Pancreas (tissue), 10 donors: ENCODE results near the gene FOSL1. TPM values are rescaled to one million over a fixed set of nuclear protein-coding genes. Genes with fewer than 3 reads are reported as not detected.
A peak's percentile ranks its signal among the peaks of the same experiment; 100 is the strongest.

ENCODE experiments used
- ATAC-seq, 4 donors: fragments of 200-7000 bp; cut with Tn5 transposase; one replicate each; pipeline versions ENCODE4 v1.8.0 to v1.9.1; 2020; ENCODE audit warnings: mild to moderate bottlenecking in 4 of 4, moderate library complexity in 4 of 4
- DNase-seq, 6 donors: peaks; one replicate each; pipeline ENCODE4 v3.0.0-alpha.2; 2020
- FAIRE-seq: peaks from 2 replicates; lab custom pipeline; 2012; peaks lifted over from hg19 to GRCh38; lab: Jason Lieb, UNC
- H3K27ac ChIP-seq, 4 donors: fragments of 200-600 bp; sonication (generic); 1 replicate in 3 of 4; 2 replicates in 1 of 4; pipeline versions ENCODE4 v1.5.0 to v1.8.0; 2020
- H3K27me3 ChIP-seq, 4 donors: fragments of 200-600 bp; one replicate each; pipeline ENCODE4 v1.8.0; 2021
- H3K36me3 ChIP-seq, 3 donors: fragments of 200-600 bp; sonication (generic) in 1 of 3; one replicate each; pipeline versions ENCODE4 v1.5.0 to v1.8.0; 2020 to 2021
- H3K4me1 ChIP-seq, 3 donors: fragments of 200-600 bp; one replicate each; pipeline ENCODE4 v1.8.0; 2021
- H3K4me3 ChIP-seq, 4 donors: fragments of 200-600 bp; sonication (generic) in 2 of 4; one replicate each; pipeline versions ENCODE4 v1.5.0 to v1.8.0; 2020 to 2021
- H3K9me3 ChIP-seq, 4 donors: fragments of 200-600 bp; one replicate each; pipeline ENCODE4 v1.8.0; 2021
- CTCF ChIP-seq, 4 donors: fragments of 200-600 bp; sonication (generic) in 3 of 4; IDR thresholded peaks; one replicate each; pipeline versions ENCODE4 v1.5.0 to v1.8.0; 2021; ENCODE audit warnings: antibody characterized with exemption in 4 of 4
- WGBS, 2 donors: extraction: QIAGEN DNeasy Blood & Tissue Kit; methylation state at CpG; one replicate each; pipeline ENCODE4 v1.1.7; 2013; 5-methylcytosine and 5-hydroxymethylcytosine counted together
- intact Hi-C, 3 donors: fragments of 100-400 bp; cut with DNase I; formaldehyde crosslinking; loops; one replicate each; pipeline versions ENCODE4 v1.11.1 to v1.14.2; 2022
- polyA plus RNA-seq, 2 donors: library from polyadenylated mRNA; stranded (reverse); fragments of 200-250 nt; gene quantifications; one replicate each; pipeline ENCODE4 v1.2.3, GENCODE V29; 2013
- total RNA-seq, 6 donors: library from RNA; stranded (reverse); fragmentation: NEBNext Ultra II Directional in 4 of 6; extraction: Animal tissue kit (Norgen Biotek cat#: 25700) in 4 of 6; gene quantifications; one replicate each; pipeline versions ENCODE4 v1.2.1 to v1.2.4, GENCODE V29; 2021 to 2023
- donor health status: healthy with polysubstance abuse.
- donor health status: DM: no; HTN: no; CAD: no; lungs with moderate emphysema.
- donor health status: DM: no; HTN: no; CAD: no.
- donor health status: control.
- donor health status: control.
- donor health status: Bipolar disorder and iron deficiency.
- donor health status: DM: yes; HTN: yes; CAD: no.
- donor health status: DM: no; HTN: no; CAD: no.
- donor health status: DM: no; HTN: no; CAD: no.
- donor health status: DM: yes; HTN: yes; CAD: no.

Gene FOSL1
- total and polyA plus RNA-seq, 8 donors: 0.19 to 4.3 (median 0.69) TPM

DNA sequence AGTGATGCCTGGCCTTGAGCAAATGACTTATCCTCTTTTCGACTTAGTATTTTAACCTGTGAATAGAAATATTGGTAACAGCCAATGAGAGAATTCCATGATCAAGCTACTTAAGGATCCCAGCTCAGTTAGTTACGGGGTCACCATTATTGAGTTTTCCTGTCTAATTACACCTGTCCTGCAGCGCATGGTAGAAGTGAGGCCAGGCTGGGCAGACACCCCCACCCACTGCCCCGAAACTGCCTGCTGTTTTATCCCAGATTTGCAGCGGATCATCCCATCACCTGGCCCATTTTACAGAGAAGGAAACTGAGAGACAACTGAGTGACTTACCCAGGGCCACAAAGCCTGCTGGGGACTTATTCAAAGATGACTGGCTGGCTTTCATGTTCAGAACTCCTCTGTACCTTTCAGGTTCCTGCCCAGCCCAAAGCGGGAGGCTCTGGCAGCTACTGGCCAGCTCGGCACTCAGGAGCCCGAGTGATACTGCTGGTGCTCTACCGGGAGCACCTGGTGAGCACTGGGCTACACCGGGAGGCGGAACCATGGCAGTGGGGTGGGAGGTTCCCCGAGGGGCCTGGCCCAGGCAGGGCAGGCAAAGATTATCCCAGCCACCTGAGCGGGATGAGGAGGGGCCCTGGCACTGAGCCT lies 38.5 kb downstream of the FOSL1 start:
- no peak for FAIRE-seq
- Histone ChIP-seq H3K27ac (no peak overlapping the region), H3K27me3 (no peaks in the 10 kb centered on the region), H3K36me3 (peaks cover 0 to 27% (median 13%) of the 10 kb centered on the region in 3 donors), H3K9me3 (no peaks in the 10 kb centered on the region), H3K4me3 (peak overlapping the region; percentile 95 to 100 (median 98)), H3K4me1 (peaks cover 0 to 13% (median 10%) of the 10 kb centered on the region in 3 donors)
- TF ChIP-seq CTCF (IDR thresholded peaks at IDR 0.05): no peak
- WGBS, 2 donors: 78 to 81% methylated on average over 13 of the region's 13 CpGs
- peak in 3 of 6 donors; percentile 28 to 71 (median 49) for DNase-seq
- no peak for ATAC-seq
- intact Hi-C loops: no loop called here

DNA sequence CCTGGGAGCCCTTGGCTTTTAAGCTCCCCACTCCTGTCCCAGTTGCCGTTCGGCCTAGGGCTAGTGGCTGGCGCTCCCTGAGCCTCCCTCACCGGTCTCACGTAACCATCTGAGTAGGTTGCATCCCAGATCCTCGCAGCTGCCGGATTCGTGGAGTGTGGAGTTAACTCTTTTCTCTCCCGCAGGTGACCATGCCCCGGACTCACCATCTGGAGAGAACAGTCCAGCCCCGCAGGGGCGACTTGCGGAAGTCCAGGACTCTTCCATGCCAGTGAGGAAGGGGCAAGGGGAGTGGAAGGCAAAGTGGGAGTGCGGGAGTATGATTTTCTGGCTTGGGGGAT lies 39.1 kb downstream of the FOSL1 start:
- no peak for FAIRE-seq
- ATAC-seq: no peak
- H3K36me3 ChIP-seq: peaks cover 0 to 26% (median 13%) of the 10 kb centered on the region in 3 donors
- intact Hi-C loops: no loop called here
- no peaks in the 10 kb centered on the region for H3K9me3 ChIP-seq
- peak overlapping the region; percentile 81 to 93 (median 88) for H3K27ac ChIP-seq
- peaks cover 0 to 17% (median 12%) of the 10 kb centered on the region in 3 donors for H3K4me1 ChIP-seq
- DNase-seq: peak in 2 of 6 donors; percentile 50 to 84
- 4 to 5% methylated on average over 14 of the region's 14 CpGs for WGBS, 2 donors
- H3K4me3 ChIP-seq: peak overlapping the region; percentile 95 to 100 (median 98)
- H3K27me3 ChIP-seq: no peaks in the 10 kb centered on the region
- no peak for TF ChIP-seq CTCF (IDR thresholded peaks at IDR 0.05)

- H3K4me1 ChIP-seq: peaks cover 3 to 22% (median 14%) of the 10 kb centered on the region in 3 donors
- no peaks in the 10 kb centered on the region for H3K27me3 ChIP-seq
- TF ChIP-seq CTCF (IDR thresholded peaks at IDR 0.05): peak; percentile 69 to 89 (median 85)
- H3K36me3 ChIP-seq: peaks cover 0 to 23% (median 13%) of the 10 kb centered on the region in 3 donors
- peak within 1 kb of the TSS; percentile 95 to 100 (median 98) for H3K4me3 ChIP-seq
- FAIRE-seq (peak; percentile 5), ATAC-seq (peak; percentile 70 to 79 (median 72)), DNase-seq (peak; percentile 95 to 98 (median 96))
- no peaks in the 10 kb centered on the region for H3K9me3 ChIP-seq
- intact Hi-C loops: no loop called here
- WGBS, 2 donors: 0% methylated on average over 78 of the region's 78 CpGs
- H3K27ac ChIP-seq: peak within 1 kb of the TSS; percentile 81 to 93 (median 88)
Observed at GRCh38 chr11:65860278-65861164, 39.7 kb downstream of the FOSL1 start, which contains the start of gene MUS81. Gene MUS81, plus strand, starts transcription at chr11:65860433. Its CDS starts 321 bp downstream, at chr11:65860754.

DNA sequence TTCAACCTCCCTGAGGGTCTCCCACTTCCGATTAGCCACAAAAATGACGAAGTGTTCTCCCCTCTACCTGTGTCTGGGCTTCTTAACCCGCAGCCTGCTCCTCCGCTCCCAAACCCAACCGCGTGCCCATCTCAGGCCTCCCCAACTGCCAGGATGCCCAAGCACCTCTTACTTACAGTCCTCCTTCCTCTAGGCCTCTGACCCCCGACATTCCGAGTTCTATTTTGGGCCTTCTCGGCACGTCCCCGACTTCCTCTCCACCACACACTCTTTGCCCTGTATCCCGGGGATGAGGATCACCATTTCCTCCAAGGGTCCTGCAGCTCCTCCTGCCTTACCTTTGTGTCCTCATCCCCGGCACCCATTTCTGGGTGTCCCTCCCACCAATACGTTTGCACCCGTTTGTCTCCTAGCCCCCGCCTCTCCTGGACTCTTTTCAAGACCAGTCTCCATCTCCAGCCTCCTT lies 40.3 kb downstream of the FOSL1 start:
- FAIRE-seq (no peak), ATAC-seq (no peak), DNase-seq (peak in 4 of 6 donors; percentile 52 to 68 (median 61))
- 5% methylated on average over 16 of the region's 16 CpGs for WGBS, 2 donors
- Histone ChIP-seq H3K27ac (peak overlapping the region; percentile 81 to 93 (median 88)), H3K36me3 (peaks cover 4 to 23% (median 18%) of the 10 kb centered on the region in 3 donors), H3K4me1 (peaks cover 3 to 23% (median 14%) of the 10 kb centered on the region in 3 donors), H3K4me3 (peak overlapping the region; percentile 18 to 100 (median 98)), H3K9me3 (no peaks in the 10 kb centered on the region), H3K27me3 (no peaks in the 10 kb centered on the region)
- no peak for TF ChIP-seq CTCF (IDR thresholded peaks at IDR 0.05)
- intact Hi-C loops: no loop called here
